HG03103 (cell line): ENCODE data around the gene SRGAP2C.
A peak's percentile ranks its signal among the peaks of the same experiment; 100 is the strongest.
"Not testable (repeated sequence)": the region's sequence is repeated elsewhere in the genome, so short reads cannot be mapped to it uniquely, and the experiment has no call there.

Source experiments
- ATAC-seq: cut with Tn5 transposase; IDR thresholded peaks from one replicate; pipeline ENCODE4 v1.9.1; 2021; ENCODE audit warnings: low read depth; ENCODE audit not compliant: unreplicated experiment

SRGAP2C gene

GRCh38 chr1:121184290-121185127, at the start of gene SRGAP2C, which contains the start of gene FAM72B:
TSS of gene SRGAP2C (plus strand) at chr1:121184975. CDS start at chr1:121187447, 2,472 bp downstream.
TSS of gene FAM72B (minus strand) at chr1:121184340. CDS start at chr1:121183489, 851 bp downstream.
- peak; percentile 76 for ATAC-seq

GRCh38 chr1:121140393-121140792, 44.4 kb upstream of the SRGAP2C start:
- ATAC-seq, result not testable (repeated sequence)

DNA sequence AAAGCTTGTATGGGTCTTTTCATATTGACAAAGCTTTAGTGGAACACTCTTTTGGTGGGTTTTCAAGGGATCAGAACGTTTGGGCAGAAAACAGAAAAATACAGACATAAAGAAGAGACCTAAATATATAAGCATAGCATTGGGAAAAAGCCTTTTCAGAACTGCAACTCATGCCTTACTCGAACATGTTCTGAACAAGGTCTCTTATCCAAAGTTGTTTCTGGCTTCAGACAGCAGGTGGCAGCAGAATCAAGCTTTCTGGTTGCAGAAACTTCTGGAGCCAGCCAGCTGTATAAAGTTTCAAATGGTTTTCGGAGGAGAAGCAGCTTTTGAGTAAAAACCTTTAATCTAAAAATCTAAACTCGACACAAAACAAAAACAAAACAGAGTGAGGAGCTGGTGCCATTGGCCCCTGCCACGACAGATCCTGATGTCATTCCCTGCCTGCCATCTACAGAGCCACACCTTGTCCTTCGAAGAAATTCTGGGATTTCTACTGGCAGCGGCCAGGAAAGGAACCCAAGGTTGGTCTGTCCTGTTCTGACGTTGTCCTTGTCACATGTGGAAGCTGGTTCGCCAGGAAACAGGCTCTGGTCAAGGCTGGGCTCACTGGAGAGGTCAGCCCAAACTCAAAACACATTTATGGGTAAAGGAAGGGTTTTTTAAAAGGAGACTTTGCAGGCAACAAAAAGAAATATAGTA, 36.1 kb upstream of the SRGAP2C start:
- ATAC-seq, result not testable (repeated sequence)

DNA sequence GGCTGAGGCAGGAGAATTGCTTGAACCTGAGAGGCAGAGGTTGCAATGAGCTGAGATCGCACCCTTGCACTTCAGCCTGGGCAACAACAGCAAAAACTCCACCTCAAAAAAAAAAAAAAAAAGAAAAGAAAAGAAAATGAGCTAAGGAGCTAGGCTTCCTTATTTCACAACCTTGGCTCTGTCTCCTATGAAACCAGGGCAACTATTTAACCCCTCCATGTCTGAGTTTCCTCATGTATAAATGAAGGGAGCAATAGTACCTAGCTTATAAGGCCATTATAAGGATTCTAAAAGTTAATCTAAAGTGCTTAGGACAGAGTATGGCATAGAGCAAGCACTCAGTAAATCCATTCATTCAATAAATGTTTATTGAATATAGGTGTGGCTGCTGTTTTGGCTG, 33.5 kb upstream of the SRGAP2C start:
- not testable (repeated sequence) for ATAC-seq

GRCh38 chr1:121152788-121153187, 32.0 kb upstream of the SRGAP2C start:
- not testable (repeated sequence) for ATAC-seq

GRCh38 chr1:121154811-121155210, 30.0 kb upstream of the SRGAP2C start:
- ATAC-seq, result not testable (repeated sequence)

- not testable (repeated sequence) for ATAC-seq
Measured at GRCh38 chr1:121155671-121156358, 29.0 kb upstream of the SRGAP2C start.

DNA sequence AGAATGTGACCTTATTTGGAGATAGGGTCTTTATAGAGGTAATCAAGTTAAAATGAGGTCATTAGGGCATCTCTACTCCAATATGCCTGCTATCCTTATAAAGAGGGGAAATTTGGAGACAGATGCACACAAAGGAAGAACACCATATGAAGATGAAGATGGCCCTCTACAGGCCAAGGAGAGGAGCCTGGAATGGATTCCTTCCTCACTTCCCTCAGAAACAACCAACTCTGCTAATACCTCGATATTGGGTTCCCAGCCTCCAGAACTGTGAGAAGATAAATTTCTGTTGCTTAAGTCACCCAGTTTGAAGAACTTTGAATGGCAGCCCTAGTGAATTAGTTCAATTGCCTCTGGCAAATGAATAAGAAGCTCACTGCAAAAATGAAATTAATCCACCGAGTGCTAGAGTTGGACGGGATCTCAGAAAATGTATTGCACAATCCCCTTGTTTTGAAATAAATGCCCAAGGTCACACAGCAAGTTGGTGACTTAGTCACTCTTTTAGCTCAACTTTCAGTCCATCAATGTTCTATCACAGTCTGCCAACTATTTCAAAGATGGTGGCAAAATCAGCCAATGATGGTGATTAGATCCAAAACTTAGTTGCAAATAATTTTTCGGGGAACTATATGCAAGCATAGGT, 27.7 kb upstream of the SRGAP2C start:
- ATAC-seq, result not testable (repeated sequence)

GRCh38 chr1:121157609-121158008, 27.2 kb upstream of the SRGAP2C start:
- ATAC-seq, result not testable (repeated sequence)

- ATAC-seq, result not testable (repeated sequence)
Measured at GRCh38 chr1:121160118-121160517, 24.7 kb upstream of the SRGAP2C start.

DNA sequence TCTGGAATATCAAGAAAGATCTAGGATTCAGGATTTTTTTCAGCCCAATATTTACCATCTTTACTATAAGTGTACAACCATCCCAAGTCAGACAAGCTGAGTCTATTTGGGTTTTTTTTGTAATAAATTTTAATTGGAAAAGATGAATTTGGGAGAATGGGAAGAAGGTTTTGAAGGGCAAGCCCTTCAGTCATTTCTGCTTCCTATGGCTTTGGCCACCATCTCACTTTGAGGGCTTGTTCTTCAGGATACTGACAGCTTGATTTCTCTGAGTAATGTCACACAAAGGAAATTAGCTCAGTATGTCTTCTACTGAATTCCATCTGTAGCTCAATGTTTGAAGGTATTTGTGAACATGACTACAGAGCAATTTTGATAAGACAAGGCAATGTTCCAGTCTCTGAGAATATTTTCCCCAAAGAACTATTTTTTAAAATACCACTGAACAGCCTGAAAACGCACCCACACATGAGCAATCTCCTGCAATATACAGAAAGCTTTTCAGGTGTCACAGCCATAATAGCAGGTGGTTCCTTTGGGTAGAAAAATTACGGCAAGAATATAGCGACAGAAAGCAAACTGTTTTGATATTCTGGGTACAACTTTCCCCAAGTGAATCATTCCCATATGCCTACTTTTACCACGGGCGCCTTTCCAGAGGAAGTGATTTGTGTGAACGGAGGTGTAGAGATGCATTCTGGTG, 23.4 kb upstream of the SRGAP2C start:
- not testable (repeated sequence) for ATAC-seq

DNA sequence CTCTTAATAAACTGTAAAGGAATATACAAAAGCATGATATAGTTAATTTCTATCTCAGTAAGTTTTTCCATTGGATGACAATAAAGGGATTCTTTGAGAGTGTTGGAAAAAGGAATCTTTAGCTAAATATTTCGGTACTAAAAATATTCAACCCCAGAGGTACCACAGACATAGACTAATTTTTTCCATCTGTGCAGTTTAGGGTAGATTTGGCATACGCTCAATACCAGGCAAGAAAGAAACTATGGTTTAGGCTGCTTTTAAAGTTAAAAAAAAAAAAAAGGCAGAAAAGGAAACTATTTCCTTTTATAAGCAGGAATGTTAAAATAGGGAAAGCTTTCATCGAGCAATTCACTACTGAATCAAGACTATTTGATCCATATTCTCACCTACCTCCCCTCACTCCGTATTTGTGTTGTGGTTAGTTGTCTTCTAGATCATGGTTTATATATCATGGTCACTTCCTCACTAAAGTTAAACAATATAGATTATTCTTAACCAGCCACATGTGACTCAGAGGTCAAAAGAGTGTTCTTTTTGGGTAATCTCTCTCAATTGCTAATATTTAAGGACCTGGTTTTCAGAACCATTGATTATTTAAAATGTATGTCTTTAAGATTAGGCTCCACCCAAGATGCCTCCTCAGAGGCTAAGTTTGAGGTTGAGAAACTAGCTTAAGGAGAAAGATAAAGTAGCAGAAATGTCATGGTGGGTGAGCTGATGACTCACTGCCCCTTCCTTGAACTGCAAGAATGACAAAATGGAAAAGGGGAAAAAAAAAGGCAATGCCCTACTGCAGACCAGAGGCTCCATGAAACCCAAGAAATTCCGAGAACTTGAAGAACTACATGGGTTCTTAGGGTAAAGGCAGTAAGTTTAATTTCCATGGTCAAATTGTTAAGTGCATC, 20.7 kb upstream of the SRGAP2C start:
- ATAC-seq, result not testable (repeated sequence)

DNA sequence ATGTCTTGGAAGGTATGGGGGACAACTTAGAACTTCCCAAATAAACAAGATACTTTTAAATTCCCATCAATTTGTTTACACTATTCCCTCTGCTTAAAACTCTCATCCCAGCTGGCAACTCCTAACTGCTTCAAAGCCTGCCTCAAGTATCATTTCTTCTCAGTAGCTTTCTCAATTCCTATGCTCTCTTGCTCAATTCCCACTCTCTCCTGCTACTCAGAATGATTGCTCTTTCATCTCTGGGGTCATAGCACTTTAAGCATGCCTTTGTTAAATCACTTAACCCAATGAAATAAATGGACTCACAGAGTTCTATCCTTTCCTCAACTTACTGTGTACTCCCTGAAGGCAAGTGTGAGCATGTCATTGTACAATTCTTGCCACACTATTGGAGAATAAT, 19.5 kb upstream of the SRGAP2C start:
- ATAC-seq, result not testable (repeated sequence)

DNA sequence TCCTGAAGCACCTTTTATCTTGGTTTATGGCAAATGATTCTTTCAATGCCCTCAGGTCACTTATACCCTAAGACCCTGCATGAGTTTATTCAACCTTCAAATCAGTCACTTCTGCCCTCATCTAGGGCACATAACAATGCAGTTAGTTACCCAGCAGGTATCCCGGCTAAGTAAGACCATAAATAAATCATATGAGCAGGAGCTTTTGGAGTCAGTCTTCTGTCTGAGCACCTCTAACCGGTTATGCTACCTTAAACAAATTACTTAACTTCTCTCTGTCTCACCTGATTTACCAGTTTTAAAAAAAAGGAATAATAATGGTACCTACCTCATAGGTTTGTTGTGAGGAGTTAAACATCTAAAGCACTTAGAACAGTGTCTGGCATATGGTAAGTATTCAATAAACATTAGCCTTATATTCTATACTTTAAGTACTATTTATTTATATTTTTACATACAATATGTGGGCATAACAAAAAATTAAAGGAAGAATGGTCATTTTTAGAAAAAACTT, 17.5 kb upstream of the SRGAP2C start:
- ATAC-seq, result not testable (repeated sequence)

DNA sequence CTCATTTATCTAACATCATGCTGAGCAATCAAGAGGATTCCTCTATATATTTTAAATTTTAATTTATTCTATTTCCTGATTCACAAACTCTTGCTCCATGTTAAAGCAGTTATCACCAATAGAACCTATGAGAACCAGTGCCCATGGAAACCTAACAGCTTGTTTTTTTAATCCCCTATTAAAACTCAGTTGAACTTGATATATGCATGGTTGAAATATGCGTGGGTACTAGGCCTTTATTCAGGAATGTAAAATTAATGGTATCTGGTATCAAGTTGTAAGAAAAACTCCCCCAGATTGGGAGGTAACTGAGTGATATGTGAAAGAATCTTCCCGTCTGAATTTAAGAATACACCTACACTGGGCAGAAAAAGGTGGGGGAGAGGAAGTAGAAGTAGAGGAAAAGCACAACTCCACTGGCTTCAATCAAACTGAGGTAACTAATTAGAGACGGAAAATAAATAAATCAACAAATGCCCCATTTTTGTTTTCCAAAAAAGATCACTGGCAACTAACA, 16.6 kb upstream of the SRGAP2C start:
- not testable (repeated sequence) for ATAC-seq

GRCh38 chr1:121176649-121177048, 8.1 kb upstream of the SRGAP2C start:
- not testable (repeated sequence) for ATAC-seq

DNA sequence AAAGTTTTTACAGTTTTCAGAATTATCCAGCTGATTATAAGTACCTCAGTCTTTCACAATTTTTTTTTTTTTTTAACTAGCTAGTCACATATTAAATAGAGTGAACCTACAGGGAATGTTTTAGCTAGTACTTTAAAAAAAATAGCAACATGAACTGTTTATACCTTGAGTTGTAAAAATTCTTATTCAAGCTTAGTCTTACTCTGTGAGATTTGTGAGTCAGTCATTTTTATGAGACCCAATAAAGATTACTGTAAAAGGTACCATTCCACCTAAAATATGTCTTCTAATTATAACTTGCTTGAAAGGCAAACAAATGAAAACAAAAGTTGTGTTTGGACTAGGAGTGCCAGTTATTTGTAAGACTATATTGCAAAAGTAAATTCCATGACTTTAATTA, 6.6 kb upstream of the SRGAP2C start:
- ATAC-seq, result not testable (repeated sequence)

GRCh38 chr1:121183867-121184266, 908 bp upstream of the SRGAP2C start:
- not testable (repeated sequence) for ATAC-seq
